Renal cortical epithelial cell (primary cell): ENCODE results near the gene CRYAB. TPM values are rescaled to one million over a fixed set of nuclear protein-coding genes. Genes with fewer than 3 reads are reported as not detected.

Source experiments
- DNase-seq: peaks from one replicate; pipeline ENCODE4 v3.0.0-alpha.2; 2011; ENCODE audit warnings: low read depth
- total RNA-seq: library from RNA; depleted of rRNA; stranded (reverse); fragments of >200 nt; gene quantifications from 2 replicates; pipeline ENCODE4 v1.2.3, GENCODE V29; 2014

The CRYAB gene, protein sequence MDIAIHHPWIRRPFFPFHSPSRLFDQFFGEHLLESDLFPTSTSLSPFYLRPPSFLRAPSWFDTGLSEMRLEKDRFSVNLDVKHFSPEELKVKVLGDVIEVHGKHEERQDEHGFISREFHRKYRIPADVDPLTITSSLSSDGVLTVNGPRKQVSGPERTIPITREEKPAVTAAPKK
- 63.0 and 179 TPM in 2 replicates for total RNA-seq

DNA sequence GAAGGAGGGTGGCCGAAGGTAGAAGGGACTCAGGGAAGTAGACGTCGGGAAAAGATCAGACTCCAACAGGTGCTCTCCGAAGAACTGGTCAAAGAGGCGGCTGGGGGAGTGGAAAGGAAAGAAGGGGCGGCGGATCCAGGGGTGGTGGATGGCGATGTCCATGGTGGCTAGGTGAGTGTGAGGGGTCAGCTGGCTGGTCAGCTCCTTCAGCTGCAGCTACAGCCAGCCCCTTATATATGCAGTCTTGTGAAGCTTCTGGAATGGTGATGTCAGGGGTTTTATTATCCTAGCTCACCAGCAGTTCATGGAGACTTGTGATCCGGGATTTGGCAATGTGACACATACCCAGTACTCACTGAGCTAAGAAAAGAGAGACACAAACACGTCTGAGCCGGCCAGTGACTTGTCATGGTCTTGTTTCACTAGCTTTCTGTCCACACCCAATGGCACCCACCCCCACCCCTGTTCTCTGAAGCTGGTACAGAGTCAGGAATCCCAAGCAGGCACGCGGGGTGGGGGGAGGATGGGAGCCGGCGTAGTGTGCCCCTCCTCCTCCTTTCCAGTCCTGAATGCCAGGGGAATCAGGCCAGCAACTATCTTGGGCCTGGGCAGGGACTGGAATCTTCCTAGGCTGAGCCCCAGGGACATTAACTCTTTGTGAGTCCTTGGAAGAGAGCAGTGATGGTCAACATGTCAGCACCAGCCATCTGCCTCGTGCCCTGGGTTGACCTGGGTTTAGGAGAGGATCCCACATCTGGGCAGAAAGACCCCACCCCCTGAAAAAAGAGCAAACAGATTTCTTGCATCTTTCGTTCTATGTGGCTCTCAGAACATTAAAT, at the start of gene CRYAB:
TSS of gene CRYAB (minus strand) at position 208 of the 839 bp plus-strand sequence. CDS start at position 162, 46 bp downstream.
- peak; percentile 100 for DNase-seq

DNA sequence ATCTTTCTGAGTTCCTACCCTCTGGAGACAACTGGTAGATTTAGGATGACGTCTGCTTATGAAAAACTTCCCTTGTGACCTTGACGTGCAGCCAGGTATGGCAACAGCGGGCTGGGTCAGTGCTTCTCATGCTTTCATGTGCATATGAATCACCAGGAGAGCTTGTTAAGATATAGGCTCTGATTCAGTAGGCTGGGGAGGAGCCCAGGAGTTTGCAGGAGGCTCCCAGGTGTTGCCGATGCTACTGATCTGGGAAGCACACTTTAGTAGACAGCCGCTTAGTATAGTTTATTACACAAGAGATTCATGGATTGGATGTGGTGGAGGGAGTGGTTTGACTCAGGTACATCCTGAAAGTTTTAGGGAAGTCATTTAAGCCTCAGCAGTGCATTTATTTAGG, 49.3 kb upstream of the CRYAB start:
- DNase-seq, result peak; percentile 82

DNA sequence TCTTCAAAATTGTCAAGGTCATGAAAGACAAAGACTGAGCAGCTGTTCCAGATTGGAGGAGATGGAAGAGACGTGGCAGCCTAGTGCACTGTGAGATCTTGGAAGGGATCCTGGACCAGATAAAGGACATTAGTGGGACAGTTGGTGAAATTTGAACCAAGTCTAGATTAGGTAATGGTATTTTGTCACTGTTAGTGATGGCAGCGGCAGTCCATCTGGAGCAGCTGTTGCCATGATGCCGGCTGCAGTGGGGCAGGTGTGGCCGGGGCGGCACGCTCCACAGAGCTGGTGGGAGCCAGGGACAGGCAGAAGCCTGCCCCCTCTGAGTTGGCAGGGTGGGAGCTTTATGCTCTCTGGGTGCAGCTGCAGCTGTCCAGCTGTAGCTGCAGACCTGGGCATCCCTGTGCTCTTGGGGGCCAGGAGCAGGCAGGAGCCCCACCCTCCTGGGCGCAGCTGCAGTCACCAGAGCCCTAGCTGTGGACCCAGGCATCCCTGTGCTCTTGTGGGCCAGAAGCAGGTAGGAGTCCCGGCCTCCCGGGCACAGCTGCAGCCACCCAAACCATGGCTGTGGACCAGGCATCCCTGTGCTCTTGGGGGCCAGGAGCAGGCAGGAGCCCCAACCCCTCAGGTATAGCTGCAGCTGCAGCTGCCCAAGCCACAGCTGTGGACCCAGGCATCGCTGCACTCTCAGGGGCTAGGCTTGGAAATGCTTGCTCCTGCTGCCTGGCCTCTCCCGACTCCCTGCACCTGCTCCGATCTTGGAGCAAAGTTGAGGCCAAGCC, 46.3 kb upstream of the CRYAB start:
- no peak for DNase-seq

DNA sequence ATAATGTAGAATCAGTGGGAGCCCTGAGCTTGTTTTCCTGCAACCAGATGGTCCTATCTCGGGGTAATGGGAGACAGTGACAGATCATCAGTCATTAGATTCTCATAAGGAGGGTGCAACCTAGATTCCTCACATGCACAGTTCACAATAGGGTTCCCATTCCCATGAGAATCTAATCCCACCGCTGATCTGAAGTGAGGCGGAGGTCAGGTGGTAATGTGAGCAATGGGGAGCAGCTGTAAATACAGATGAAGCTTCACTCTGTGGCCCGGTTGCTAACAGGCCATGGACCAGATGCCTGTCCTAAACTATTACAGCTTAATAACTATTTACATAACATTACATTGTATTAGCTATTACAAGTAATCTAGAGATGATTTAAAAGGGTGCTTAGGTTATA, 42.6 kb upstream of the CRYAB start:
- DNase-seq, result no peak

DNA sequence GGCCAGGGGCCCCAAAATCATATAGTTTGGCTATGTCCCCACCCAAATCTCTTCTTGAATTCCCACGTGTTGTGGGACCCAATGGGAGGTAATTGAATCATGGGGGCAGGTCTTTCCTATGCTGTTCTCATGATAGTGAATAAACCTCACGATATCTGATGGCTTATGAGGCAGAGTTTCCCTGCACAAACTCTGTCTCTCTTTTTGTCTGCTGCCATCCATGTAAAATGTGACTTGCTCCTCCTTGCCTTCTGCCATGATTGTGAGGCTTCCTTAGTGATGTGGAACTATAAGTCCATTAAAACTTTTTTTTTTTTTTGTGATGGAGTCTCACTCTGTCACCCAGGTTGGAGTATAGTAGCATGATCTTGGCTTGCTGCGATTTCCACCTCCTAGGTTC, 40.0 kb upstream of the CRYAB start:
- DNase-seq, result no peak

DNA sequence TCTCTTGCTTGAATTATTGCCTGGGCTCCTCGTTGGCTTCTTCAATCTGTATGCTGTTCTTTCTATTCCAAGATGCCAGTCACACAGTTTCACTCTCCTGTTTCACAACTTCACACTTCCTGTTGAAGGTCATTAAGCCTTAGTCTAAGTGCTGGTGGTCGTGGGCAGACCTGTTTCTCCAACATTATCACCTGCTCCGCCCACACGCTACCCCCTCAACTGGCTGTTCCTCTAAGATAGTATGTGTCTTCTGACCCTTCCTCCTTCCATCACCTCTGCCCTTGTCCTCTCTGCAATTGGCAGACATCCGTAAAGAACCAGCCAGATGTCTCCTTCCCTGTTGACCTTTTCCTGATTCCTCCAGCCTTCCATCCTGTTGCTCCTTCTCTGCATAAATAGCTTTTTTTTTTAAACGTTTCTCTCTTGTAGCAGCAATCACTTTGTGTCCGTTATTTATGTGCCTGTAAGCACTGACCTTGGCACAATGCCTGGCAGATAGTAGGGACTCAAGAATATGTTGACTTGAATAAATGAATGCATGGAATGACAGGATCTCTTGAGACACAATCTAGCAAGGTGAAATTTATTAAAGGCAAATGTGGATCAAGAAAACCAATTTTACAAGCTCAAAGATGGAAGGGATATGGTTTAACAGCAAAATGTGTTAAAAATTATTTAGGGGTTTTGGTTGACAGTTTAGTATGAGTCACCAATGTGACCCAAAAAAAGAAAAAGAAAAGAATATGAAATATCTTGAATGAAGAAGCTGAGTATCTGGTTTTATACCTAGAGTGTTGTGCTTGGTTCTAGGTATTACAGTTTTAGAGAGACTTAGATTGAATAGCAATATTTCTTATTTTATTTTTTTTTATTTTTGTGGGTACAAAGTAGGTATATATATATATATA, 38.2 kb upstream of the CRYAB start:
- DNase-seq, result no peak

DNA sequence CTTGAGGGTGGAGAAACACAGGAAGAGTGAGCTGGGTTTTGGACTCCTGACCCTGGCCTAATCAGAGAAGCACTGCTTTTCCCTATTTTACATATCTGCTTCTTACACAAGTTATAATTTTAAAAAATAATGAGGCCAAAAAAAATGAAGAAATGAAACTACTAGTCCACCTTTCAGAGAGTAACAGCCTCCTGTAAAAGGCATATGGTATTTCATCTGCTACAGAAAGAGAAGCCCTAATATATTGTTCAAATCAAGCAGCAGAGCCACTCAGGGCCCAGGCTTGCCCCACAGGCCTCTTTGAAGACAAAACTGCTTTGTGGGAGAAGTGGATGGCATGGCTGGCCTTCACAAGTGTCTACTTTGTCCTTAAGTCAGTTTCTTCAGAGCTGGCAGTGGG, 35.6 kb upstream of the CRYAB start:
- DNase-seq, result no peak

DNA sequence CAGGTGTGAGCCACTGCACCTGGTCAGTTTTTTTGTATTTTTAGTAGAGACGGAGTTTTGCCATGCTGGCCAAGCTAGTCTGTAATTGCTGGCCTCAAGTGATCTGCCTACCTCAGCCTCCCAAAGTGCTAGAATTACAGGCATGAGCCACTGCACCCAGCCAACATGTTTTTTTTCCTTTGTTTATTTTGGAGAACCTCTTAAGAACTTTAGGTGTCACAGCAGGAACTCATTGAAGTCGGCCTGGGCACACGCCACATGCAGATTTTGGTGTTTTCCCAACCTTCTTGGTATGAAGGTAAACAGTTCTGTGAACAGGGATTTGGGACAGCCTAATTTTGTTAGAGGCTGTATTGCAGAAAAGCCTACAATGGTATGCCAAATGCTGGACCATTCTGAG, 34.9 kb upstream of the CRYAB start:
- no peak for DNase-seq

DNA sequence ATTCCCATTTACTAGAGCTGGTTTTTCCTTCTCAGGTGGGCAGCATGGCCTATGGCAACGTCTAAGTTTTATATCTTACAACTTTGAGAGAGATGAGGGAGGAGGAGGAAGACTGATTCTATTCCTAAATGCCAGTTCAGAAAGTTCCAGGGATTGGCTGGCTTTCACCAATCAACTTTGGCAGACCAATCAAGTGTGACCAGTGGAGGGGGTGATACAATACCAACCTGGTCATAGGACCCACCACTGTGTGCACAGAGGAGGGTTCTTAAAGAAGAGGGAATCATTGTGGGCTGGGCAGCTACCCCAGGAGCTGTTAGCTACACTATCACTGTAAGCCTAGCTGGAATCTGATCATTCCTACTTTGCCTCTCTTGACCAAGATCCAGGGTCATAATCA, 33.6 kb upstream of the CRYAB start:
- DNase-seq, result peak; percentile 65

DNA sequence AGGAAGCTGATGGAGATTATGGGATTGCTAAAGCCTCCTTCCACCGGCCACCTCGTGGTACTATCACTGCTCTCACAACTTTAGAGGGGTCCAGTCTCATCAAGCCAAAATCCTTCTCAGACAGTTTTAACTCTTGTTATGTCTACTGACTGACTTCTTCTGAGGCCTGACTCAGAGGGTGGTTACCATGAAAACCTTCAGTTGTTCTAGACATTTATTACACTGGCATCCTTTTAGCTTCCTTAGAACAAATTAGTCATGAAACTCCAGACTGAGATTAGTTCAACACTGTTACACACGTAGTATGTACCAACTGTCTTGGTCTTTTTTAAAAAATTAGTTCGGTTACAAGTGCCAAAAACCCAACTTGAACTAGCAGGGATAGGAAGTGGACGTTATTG, 33.1 kb upstream of the CRYAB start:
- peak; percentile 99 for DNase-seq

DNA sequence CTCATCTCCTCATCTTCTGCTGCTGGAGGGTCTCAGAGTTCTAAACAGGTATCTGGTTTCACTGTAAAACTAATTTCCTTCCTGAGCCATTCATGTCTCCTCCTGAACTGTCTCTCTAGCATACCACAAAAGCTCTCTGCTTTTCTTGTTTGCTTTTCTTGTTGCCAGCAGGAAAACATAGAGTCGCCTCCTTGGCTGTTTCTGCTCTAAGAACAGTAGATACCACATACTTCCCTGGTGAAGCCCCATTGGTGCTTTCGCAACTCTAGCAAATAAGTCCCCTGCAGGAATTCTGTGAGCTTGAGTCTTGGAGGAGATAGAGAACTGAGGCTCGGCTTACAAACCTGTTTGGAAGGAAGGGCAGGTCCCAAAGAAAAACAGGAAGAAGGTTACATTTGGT, 32.6 kb upstream of the CRYAB start:
- DNase-seq, result peak; percentile 97

DNA sequence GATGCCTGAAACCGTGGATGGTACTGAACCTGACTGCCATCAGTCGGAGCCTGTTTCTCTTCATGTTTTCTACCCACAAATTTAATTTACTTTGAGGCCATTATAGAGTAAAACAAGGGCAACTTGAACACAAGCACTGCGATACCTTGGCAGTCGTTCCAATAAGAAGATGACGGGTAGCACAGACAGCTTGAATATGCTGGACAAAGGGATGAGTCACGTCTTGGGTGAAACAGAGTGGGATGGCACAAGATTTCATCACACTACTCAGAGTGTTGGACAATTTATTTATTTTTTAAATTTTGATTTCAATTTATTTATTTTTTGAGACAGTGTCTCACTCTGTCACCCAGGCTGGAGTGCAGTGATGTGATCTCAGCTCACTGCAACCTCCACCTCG, 31.3 kb upstream of the CRYAB start:
- DNase-seq, result peak; percentile 61

DNA sequence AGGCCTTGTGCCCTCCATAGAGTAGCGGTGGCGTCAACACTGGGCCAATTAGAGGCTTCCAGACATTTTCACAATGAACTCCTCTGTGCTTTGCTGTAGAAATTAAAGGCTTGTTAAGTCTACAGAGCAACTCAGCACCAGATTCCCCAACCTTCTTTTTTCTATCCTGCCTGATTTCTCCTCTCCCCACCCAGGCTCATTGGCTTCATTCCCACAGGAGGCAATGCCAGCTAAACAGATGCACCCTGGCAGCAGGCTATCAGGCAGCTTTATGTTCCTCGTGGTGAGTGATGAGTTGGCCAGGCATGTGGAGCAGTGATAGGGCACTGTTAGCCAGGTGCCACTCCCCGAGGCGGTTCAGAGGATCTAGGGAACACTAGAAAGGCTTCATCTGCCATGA, 30.4 kb upstream of the CRYAB start:
- DNase-seq, result peak; percentile 60

DNA sequence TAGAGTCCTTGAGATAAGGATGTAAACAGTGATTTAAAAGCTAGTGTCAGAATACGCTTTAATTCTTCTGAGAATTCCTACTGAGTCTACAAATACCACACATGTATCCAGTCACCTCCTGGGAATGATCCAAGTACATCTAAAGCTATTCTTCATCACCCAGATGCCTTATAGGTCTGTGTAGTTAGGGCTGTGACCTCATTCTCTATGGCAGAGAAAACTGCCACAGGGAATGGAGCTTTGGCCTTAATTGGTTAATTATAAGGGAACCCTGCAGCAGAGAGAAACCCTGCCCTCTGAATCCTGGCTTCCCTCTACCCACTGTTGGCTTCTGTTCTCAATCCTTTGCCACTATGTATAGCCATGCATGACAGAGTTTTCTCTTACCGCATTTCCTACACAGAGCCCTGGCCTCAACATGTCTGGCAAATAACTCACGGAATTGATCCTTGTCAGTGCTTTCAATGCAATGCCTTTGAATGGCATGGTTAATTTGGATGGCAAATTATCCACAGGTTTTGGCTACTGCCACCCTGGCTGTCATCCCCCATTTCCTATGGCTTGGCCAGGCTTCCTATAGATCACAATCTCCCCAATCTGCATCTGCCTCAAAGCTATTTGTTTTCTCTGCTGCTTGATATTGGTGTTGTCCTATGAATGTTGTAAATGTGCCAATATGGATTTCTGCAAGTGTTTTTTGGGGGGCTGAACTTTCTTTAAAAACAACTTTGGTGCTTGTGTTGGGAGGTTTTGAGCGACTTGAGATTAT, 28.4 kb upstream of the CRYAB start:
- peak; percentile 94 for DNase-seq

DNA sequence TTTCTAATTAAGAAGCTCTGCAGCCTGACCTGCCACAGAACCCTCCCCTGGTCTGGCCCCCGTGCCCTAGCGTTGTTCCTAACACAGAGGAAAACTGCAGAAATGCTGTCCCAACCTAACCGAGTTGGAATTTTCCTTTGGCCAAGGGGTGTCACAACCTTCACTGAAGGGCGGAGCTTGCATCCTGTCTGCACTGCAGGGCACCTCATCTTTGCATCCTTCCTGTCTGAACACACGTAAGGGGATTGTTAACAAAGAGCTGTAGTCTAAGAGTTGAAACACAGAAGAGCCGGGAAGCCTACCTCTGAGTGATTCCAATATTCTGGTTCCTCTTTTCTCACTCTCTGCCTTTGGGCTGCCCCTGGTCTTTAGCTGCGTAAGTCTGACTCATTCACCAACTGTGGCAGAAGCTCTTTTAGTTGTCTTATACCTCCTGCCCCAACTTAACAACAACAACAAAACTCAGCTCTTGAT, 27.2 kb upstream of the CRYAB start:
- no peak for DNase-seq

DNA sequence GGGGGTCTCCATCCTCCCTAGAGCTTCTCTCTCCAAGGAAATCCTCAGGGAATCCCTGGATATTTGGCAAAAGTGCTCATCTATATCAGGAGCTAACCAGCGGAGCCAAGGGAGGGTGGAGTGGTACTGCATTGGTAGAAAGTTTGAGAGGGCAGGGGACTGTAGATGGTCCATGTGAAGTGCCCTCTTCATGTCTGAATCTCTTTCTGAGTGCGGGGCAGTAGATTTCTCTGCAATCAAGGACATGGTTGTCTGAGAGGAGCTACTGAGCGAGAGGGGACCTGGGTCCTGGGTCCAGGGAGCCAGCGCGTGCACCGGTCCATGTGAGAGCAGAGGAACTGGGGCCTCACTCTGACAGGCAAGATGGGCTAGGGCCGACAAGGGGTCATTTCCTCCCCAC, 26.3 kb upstream of the CRYAB start:
- DNase-seq, result no peak

DNA sequence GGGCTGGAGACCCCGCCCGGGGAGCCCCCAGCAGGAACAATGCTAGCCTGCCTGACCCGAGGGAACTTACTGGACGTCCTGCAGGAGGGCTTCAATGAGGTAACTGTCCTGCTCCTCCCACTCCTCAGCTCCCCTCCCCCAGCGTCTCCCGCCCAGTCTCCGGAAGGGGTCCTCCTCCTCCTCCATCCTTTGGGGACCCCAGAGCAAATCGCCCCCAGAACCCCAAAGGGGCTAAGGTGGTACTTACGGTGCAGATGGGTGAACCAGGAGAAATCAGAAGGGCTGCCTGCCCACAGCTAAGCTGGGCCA, 25.8 kb upstream of the CRYAB start:
- no peak for DNase-seq

DNA sequence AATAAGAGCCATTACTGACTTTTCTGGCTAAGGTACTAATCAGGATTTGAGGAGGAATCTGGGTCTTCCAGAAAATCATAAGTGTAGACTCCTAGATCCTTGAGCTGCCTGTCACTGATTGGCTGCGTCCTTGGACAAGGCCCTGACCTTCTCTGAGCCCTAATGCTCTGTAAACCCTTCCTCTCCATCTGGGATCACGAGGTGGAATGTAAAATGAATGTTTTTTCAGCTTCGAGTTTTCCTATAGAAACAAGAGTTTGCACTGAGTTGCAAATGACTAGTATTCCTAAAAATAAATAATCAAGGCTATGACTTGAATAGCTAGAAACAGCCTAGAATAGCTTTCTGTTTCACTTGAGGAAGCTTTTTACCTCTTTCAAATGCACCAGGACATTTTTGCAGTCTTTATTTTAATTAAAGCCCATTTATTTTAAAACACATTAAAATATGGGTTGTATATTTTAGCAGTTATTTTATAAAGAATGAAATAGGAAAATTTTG, 24.5 kb upstream of the CRYAB start:
- no peak for DNase-seq

DNA sequence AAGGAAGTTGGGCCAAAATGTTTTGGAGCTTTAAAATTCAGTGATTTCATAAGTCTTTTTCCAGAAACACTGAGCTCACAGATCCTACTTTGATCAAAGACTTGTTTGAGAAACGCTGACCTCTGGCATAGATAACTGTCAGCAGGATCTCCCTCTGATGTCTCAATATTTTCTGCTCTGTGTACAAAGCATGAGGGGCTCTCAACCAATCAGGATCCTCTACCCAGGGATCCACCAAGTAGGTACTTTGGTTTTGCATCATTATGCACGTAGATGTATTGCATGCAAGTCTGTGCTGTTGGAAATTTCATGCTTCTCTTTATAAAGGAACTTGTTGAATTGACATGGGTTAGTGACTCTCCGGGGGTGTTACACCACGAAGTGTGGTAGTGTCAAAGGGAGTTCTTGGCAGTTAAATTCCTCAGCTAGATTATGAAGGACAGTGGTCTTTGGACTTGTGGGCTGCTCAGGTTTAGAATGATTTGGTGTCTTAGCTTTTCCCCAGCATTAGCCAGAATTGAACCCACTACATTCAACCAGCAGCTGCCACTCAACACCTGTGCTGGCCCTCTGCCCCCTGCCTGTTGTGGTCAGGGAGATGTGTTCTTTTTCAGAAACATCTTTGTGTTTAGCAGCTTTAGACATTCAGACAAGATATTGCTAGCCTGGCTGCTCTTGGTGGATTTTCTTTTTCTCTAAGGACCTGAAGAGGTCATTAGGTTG, 23.9 kb upstream of the CRYAB start:
- DNase-seq, result peak; percentile 74

DNA sequence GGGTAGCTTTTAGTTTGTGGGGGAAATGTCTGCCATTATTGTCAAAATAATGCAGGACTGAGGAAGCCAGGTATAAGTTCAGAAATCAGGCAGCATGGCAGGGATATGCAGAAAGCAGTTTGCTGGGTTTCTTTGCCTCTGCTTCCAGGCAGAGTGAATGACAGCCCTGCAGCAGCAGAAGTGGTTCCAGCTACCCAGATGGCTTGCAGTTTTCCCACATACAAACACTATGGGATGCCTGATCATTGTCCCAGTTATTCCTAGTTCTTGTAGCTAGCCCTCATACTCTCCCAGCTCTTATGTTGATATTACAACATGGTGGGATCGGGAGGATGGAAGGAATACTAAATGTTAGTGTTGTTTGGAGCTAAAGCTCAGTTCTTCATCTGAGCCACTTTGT, 22.7 kb upstream of the CRYAB start:
- DNase-seq, result no peak
